ENCODE data around the gene HDHD5.
A peak's percentile ranks its signal among the peaks of the same experiment; 100 is the strongest.
"Not testable (repeated sequence)": the region's sequence is repeated elsewhere in the genome, so short reads cannot be mapped to it uniquely, and the experiment has no call there.

The HDHD5 gene

DNA sequence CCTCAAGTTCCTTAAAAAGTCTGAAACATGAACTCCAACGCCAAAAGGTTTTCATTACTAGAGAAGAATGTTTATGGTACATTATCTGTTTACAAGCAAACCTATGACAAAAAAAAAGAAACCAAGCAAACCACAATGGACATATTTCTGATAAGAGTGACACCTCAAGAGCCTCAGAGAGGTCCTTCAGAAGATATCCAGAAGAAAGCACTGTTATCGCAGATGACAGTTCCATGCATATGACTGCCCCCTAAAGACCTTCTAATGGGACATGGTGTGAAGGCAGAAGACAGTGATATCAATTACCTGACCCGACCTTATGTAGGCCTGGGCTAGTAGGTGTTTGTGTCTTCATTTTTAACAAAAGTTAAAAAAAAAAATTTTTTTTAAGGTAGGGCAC is 3.1 kb downstream of the HDHD5 start:
- no peak for DNase-seq (ENCODE audit: low spot score)

GRCh38 chr22:17152971-17153370 is 6.1 kb downstream of the HDHD5 start:
- DNase-seq (ENCODE audit: low spot score), result no peak

DNA sequence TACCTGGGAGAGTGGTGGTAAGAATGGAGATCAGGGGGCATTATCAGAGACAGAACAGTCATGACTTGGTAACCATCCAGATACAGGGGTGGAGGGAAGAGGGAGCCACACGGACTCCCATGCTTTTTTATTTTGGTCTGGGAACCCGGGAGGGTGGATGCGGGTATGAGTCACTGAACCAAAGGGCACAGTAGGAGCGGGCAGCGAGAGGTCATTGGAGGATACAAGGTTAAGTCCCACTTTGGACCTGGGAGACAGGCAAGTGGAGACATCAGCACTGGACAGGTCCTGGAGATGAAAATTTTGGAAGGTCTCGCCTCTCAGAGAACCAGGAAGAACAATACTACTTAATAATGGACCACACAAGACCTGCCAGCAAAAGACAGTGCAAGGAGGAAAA is 6.7 kb downstream of the HDHD5 start:
- no peak for DNase-seq (ENCODE audit: low spot score)

GRCh38 chr22:17149076-17149815 is 9.8 kb downstream of the HDHD5 start:
- DNase-seq (ENCODE audit: low spot score), result no peak

GRCh38 chr22:17147458-17147857 is 11.6 kb downstream of the HDHD5 start:
- DNase-seq (ENCODE audit: low spot score), result not testable (repeated sequence)

DNA sequence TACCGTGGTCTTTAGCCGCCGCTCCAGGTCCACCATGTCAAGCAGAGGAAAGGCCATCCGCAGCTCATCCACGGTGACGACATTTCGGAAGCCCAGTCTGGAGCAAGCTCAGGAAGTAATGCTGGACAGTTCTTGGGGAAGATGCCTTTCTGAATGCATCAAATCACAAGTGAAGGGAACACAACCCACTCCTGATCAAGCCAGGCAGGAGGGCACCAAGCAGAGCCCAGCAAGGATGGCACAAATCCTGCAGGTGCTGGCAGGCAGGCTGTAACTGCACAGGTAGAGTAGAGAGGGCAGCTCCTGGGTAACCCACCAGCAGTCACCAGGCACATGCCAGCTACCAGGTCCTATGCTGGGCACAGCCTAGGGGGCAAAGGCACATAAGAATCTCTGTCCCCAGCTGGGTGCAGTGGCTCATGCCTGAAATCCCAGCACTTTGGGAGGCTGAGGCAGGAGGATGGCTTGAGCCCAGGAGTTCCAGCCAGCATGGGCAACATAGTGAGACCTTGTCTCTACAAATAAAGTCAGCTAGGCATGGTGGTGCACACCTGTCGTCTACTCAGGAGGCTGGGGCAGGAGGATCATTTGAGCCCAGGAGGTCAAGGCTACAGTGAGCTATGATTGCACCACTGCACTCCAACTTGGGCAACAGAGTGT is 13.9 kb downstream of the HDHD5 start:
- no peak for DNase-seq (ENCODE audit: low spot score)

GRCh38 chr22:17143826-17144225 is 15.3 kb downstream of the HDHD5 start:
- no peak for DNase-seq (ENCODE audit: low spot score)

DNA sequence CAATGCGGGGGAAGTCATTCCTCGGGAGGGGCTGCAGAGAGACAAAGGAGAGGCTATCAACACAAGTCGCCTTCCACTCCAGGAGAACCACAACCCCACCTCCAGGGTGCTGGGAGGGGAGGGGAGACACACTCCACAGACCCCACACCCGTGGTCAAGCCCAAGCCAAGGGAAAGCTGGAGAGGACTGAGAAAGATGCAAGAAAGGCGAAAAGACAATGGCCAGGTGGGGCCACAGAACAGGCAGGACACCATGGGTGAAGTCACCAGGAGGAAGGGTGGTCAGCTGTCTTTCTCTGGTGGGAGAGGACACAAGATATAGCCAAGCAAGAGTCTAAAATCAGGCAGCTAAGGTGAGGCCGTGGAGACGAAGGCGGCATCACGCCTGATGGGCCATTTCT is 16.0 kb downstream of the HDHD5 start:
- no peak for DNase-seq (ENCODE audit: low spot score)

DNA sequence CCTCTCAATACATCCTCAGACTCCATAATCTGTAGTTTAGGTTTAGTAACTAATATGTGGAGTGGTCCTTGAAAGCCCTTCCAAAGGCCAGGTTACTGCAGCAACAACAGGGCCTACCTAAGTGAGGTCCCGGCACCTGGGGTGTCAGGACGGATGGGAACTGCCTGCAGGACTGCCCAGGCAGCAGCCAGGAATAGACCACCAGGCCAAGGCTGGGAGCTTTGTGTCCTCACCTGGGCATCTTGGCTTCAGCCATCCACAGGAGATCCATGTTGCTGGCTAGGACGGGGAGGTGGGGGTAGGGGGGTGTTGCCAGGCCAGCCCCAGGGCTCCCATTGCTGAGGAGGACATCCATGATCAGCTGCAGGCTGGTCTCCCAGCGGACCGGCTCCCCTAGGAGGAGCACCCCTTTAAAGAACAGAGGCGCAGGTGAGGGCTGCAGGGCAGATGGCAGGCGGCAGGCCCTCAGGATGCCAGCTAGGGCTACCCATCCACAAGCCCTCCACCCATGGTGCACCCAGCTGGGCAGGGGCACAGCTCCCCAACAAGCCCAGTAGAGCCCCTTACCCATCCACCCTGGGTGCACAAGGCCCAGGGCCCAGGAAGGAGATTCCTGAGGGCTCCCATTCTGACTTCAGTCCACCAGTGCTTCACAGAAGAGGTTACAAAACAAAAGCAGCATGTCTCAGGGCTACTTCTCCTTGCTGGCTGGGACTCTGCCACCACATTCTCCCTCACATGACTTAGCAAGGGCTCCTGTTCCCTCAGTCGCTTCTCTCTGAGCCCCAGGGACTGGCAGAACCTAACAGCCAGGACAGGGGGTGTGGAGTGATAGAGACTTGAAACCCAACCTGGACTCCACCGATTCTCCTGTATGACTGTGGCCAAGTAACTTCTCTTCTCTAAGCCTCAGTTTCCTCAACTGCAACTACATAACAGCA is 18.0 kb downstream of the HDHD5 start:
- DNase-seq (ENCODE audit: low spot score), result no peak

GRCh38 chr22:17140022-17140421 is 19.1 kb downstream of the HDHD5 start:
- DNase-seq (ENCODE audit: low spot score), result no peak

DNA sequence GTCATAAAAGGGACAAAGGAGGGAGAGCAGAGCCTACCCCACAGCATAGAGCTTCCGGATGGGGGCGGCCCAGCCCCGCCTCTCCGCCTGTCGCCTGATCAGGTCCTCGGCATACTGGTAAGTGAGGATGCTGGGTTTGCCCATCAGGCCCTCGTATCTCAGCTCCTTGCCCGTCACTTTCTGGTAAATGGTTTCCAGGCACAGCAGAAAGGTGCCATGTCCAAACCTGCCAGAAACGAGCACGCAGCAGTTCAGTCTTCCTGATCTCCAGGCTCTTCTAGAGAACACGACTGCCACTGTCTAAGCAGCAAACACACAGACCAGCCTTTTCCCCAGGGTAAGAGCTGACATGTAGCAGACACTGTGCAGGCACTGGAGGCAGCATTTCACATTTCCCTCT is 20.6 kb downstream of the HDHD5 start:
- DNase-seq (ENCODE audit: low spot score), result no peak

GRCh38 chr22:17137861-17138425 is 21.1 kb downstream of the HDHD5 start:
- DNase-seq (ENCODE audit: low spot score), result no peak

- DNase-seq (ENCODE audit: low spot score), result no peak
Measured at GRCh38 chr22:17137170-17137569, 21.9 kb downstream of the HDHD5 start.

DNA sequence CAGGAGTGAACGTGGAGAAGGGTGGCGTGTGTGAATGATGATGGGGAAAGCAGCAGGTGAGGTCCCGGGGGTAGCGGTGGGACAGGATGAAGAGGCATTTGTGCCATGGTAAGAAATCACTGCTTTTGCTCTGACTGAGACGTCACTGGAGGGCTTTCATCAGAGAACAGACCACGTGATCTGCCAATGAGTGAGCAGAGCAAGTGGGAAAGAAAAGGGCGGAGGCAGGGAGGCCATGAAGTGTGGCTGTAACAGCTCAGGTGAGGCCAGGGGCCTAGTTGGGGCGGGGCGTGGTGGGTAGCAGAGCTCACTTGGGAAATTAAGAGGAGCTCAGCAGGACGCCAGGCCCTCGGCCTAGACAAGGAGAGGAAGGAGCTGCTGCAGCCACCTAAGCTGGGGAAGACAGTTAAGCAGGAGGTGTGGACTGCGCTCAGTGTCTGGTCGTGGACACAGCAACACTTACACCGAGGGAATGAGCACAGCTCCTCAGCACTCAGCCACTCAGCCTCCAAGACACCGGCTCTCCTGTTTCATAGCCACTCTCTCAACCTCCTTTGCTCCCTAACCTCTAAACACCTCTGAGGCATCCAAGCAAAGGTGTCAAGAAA is 23.8 kb downstream of the HDHD5 start:
- no peak for DNase-seq (ENCODE audit: low spot score)

GRCh38 chr22:17133137-17133536 is 25.9 kb downstream of the HDHD5 start:
- DNase-seq (ENCODE audit: low spot score), result no peak

- DNase-seq (ENCODE audit: low spot score), result no peak
Measured at GRCh38 chr22:17132112-17132511, 27.0 kb downstream of the HDHD5 start.

GRCh38 chr22:17131686-17132085 is 27.4 kb downstream of the HDHD5 start:
- no peak for DNase-seq (ENCODE audit: low spot score)

- no peak for DNase-seq (ENCODE audit: low spot score)
Measured at GRCh38 chr22:17130199-17130598, 28.9 kb downstream of the HDHD5 start.

GRCh38 chr22:17121233-17122195 is 37.6 kb downstream of the HDHD5 start, which contains the start of gene TMEM121B:
Gene TMEM121B (minus strand): TSS chr22:17121360. CDS start chr22:17121127, 233 bp downstream.
- DNase-seq (ENCODE audit: low spot score), result peak; percentile 84

GRCh38 chr22:17120711-17121232 is 38.3 kb downstream of the HDHD5 start:
- peak; percentile 51 for DNase-seq (ENCODE audit: low spot score)

All from HuH-7 (cell line).